NCI-H1105 treated with DMSO at 0.1 percent for 48 hours (cell line): ENCODE measurements around the gene XRCC4.
"Not testable (repeated sequence)": the region's sequence is repeated elsewhere in the genome, so short reads cannot be mapped to it uniquely, and the experiment has no call there.

Experiments
- DNase-seq: peaks from one replicate; lab custom pipeline; 2025; lab: John Stamatoyannopoulos, UW

The XRCC4 gene

GRCh38 chr5:83179966-83180365, 102.6 kb downstream of the XRCC4 start:
- no peak for DNase-seq

GRCh38 chr5:83184534-83184933, 107.2 kb downstream of the XRCC4 start:
- DNase-seq = no peak

GRCh38 chr5:83192947-83193346, 115.6 kb downstream of the XRCC4 start:
- no peak for DNase-seq

DNA sequence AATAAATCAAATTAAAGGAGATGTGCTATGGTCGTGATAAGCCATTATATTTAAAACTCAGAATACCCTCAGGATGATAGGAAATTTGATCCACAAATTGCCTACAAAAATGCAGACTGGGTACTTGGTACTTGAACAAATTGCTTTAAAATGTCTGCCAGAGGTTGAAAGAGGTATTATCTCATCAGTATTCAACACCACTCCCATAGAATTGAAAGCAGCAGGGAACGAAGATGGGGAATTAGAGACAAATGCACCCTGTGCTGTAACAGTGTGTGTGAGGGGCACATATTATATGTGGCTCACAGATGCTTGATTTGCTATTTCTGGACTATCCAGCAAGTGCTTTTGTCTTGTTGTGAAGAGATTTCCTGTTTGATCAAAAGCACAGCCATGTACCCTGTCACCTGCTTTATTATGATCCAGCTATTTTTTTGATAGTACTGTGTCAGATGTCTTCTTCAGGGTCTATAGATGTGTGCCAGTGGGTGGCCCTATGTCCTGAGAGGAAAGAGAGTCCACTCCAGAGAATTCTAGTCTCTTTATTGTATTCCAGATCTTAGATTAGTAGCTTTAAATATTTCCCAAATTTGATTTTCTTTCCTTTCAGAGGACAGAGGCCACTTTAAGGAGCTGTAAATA, 120.1 kb downstream of the XRCC4 start:
- peak; percentile 55 for DNase-seq

DNA sequence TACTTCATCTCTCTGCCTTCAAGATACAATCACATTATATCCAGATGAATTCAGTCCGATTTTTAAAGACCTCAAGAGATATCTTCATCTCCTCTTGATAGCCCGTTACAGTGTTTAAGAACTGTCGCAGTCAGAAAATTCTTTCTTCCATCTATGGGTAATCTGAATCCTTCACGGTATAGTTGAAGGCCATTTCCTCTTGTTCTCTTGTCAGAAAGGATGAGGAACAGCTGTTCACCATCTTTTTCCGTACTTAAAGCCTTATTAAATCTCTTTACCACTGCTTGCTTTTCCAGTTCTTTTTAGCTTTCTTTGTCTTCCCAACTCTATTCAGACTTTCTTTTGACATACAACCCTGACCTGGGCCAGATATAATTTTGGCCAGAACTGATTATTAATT, 121.8 kb downstream of the XRCC4 start:
- no peak for DNase-seq

DNA sequence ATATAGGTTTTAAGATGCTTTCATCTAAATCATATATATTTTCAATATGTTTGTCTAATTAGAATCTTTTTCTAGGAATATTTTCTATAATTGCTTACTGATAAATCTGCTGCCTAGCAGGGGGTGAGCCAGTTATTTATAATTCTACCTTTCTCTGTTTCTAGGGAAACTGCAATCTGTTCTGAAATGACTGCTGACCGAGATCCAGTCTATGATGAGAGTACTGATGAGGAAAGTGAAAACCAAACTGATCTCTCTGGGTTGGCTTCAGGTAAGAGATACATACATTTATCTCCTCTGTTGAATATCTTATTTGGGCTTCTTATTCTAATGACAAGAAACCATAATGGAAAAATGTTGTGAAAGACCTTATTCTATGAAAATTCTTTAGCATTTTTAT, 127.3 kb downstream of the XRCC4 start:
- DNase-seq = no peak

DNA sequence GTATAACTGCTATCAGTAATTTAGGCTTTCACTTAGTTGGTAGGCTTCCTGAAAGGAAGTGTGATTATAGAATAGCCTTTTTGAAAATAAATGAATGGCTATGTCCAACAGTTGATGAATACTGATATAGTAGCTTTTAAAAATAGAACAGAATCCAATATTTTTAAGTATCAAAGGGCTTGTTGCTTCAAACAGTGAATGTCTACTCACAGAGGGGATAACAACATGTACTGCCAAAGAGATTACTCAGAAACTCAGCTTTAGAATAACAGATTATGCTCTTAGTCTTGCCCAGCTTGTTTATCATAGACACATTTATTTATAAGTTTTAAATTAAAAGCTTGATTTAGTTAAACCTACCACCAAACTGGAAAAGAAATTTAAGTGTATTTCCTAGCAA, 132.6 kb downstream of the XRCC4 start:
- no peak for DNase-seq

DNA sequence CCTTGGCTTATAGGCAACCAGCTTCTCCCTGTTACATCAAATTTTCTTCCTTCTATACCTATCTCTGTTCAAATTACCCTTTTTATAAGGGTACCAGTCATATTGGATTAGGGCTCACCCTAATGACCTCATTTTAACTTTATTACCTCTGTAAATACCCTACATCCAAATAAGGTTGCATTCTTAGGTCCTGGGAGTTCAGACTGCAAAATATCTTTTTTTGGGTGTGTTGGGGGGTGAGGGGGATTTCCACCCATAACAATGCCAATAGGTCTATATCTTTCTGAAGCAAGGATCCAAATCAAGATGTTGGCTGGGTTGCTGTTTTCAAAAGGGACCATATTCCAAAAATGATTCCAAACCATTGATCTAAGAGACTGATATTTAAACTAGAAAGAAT, 141.7 kb downstream of the XRCC4 start:
- DNase-seq = no peak

GRCh38 chr5:83219495-83219894, 142.1 kb downstream of the XRCC4 start:
- no peak for DNase-seq

DNA sequence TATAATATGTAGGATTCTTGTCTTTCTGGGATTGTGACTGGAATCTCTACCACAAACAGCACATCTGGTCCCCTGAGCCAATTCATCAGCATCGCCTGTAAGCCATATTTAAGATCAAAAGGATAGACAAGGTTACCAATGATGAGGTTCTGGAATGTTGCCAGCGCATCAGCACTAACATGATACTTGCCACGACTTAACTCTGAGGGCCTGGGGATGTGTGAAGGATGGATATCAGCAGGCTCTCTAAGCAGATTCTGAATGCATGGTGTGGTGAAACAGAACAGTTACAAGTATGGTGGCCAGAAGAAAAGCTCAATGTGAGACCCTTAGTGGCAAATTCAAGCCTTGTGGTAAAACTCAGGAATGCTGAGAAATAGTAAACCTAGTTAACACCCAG, 143.0 kb downstream of the XRCC4 start:
- DNase-seq = no peak

DNA sequence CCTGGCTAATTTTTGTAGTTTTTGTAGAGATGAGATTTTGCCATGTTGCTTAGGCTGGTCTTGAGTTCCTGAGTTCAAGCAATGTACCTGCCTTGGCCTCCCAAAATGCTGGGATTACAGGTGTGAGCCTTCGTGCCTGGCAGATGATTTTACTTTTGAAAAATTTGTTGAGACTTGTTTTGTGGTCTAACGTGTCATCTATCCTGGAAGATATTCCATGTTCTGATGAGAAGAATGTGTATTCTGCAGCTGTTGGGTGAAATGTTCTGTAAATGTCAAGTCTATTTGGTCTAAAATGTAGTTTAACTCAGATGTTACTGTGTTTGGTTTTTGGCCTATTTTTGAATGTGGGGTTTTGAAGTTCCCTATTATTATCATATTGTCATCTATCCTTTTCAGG, 145.6 kb downstream of the XRCC4 start:
- DNase-seq = no peak

GRCh38 chr5:83227611-83228010, 150.3 kb downstream of the XRCC4 start:
- DNase-seq = no peak

DNA sequence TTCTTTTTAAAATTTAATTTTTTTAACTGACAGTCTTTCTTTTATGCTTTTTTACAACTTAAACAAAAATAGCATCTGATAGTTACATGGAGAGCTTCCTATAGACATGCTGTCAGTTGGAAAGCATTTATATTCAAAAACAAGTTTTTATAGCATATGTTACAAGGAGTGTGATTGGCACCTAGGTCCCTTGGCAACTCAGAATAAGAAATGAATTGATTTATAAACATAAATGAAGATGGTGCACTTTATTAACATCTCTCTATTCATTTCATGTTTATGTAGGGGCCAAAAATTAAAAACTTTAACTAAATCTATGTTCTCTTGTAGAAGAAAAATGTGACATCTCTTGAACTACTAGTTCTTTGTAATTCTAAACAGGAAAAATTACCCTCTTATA, 153.2 kb downstream of the XRCC4 start:
- DNase-seq = no peak

DNA sequence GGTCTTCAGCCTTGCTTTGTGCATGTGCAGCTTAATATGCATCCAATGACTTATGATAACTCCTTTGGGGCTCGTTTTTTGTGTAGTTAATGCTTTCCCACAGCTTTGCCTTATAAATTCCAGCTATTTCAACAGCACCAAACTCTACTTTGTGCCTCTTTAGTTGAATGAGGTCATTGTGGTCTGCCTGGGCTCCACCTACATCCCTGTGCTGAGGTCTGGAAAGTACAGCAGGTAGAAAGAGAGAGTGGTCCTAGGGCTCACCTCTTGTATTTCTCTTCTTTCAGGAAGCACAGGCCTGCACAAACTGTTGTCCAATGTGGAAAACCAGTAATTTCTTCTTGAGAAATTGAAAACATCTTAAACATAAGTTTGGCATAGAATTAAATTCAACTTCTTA, 167.2 kb downstream of the XRCC4 start:
- DNase-seq = no peak

- DNase-seq = no peak
Observed at GRCh38 chr5:83245037-83245436, 167.7 kb downstream of the XRCC4 start.

DNA sequence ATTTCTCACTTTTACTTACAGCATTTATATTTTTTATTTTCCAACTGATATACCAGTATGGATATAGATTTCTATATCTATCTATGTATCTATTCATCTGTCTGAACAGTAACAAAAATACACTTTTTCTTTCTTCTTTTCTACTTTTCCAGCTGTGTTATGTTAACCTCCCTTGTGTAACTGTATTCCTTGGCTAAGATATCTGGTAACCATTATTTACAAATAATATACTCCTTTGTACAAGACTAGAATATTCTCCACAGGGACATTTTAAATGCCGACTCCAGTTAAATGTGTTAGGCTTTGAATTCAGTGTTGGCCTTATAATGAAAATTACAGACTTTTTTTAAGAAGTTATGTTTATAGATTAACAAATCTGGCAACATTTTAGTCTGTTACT, 168.7 kb downstream of the XRCC4 start:
- DNase-seq = no peak

DNA sequence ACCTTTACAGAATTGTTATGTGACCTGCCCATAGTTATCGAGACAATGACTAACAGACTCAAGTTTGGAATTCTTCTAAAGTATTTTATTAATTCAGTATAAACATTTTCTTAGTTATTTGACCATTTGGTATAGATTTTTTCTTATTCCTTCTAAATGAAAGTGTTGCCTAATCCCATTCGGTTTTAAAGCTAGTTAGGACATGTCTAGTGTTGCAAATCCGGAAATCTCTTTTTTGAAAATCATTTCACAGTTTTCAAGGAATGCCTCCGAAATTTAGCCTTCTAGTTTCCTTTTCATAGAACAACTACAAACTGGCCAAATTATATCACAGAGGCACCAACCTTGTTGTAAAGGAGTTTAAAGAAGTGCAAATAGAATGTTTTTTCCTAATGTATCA, 171.8 kb downstream of the XRCC4 start:
- no peak for DNase-seq

GRCh38 chr5:83251849-83252248, 174.5 kb downstream of the XRCC4 start:
- no peak for DNase-seq

DNA sequence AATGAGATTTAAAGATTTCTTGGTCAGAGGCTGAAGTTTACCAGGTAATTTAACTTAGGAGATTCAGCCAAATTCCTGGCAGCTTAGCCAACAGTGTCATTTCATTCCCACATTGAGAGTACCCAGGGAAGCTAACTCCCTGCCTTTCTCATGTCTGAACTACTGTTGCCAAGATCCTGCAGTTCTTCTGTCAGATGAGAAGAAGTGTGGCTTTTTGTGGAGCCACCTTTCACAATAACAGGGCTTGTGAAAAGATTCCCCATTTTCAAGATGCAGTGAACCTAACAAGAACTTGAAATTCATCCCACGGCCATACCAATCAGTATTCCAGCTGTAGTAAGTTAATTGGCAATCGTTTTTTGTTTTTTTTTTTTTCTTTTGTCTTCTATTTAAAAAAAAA, 176.4 kb downstream of the XRCC4 start:
- DNase-seq = no peak

GRCh38 chr5:83255268-83255667, 177.9 kb downstream of the XRCC4 start:
- no peak for DNase-seq

DNA sequence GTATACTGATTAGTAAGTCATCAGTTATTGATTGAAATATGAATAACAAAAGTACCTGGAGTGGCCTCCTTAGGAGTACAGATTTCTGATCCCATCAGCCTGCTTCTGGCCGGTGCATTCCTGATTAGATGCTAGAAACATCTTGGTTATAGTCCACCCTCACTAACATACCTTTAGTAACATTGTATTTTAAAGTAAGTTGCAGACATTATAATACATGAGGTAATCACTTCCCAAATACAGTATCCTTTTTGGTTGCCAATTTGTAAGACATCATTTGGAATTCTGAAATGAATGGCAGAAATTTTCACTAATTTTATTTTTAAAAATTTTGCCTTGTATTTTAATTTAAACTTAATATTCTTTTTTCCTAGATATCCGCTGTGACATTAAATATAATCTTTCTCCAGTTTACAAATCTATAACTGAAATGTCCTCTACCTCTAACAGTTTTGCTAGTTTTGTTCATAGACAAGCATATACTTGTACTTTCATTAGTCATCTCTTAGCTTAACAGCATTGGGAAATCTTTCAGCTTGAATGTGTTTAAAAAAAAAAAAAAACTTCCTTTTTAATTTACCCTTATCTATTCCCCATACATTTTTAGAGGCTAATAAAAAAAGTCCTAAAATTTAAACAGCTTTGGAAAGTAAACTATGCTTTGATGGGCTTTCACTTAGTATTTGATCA, 178.9 kb downstream of the XRCC4 start:
- no peak for DNase-seq

DNA sequence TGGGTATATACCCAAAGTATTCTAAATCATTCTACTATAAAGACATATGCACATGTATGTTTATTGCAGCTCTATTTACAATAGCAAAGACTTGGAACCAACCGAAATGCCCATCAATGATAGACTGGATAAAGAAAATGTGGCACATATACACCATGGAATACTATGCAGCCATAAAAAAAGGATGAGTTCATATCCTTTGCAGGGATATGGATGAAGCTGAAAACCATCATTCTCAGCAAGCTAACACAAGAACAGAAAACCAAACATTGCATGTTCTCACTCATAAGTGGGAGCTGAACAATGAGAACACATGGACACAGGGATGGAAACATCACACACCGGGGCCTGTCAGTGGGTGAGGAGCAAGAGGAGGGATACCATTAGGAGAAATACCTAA, 180.3 kb downstream of the XRCC4 start:
- DNase-seq = not testable (repeated sequence)

GRCh38 chr5:83265318-83265717, 188.0 kb downstream of the XRCC4 start:
- DNase-seq = peak; percentile 38

- DNase-seq = no peak
Observed at GRCh38 chr5:83270311-83270710, 193.0 kb downstream of the XRCC4 start.
